Measurements from ENCODE around the gene EREG.
"Not testable (repeated sequence)": the region's sequence is repeated elsewhere in the genome, so short reads cannot be mapped to it uniquely, and the experiment has no call there.

Gene EREG

DNA sequence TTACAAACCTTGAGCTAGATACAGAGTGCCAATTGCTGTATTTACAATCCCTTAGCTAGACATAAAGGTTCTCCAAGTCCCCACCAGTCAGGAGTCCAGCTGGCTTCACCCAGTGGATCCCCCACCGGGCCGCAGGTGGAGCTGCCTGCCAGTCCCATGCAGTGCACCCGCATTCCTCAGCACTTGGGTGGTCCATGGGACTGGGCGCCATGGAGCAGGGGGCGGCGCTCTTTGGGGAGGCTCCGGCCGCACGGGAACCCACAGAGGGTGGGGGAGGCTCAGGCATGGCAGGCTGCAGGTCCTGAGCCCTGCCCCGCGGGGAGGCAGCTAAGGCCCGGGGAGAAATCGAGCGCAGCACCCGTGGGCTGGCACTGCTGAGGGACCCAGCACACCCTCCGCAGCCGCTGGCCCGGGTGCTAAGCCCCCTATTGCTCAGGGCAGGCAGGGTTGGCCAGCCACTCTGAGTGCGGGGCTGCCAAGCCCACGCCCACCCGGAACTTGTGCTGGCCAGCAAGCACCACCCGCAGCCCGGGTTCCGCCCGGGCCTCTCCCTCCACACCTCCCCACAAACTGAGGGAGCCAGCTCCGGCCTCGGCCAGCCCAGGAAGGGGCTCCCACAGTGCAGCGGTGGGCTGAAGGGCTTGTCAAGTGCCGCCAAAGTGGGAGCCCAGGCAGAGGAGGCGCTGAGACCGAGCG, 34.1 kb downstream of the EREG start:
- not testable (repeated sequence) for H3K4me1 ChIP-seq (ENCODE audit: control insufficient read depth, low read depth, low read length); H3K4me2 ChIP-seq (ENCODE audit: low read length); H3K27me3 ChIP-seq (ENCODE audit: insufficient read depth, low read length, poor library complexity); DNase-seq; H3K79me2 ChIP-seq (ENCODE audit: control insufficient read depth, insufficient read depth, low read length); H4K5ac ChIP-seq (ENCODE audit: low read length); H2BK15ac ChIP-seq (replicated peaks; ENCODE audit: low read depth); H4K8ac ChIP-seq (ENCODE audit: low read depth, low read length); H2BK5ac ChIP-seq (ENCODE audit: low read length); H2BK120ac ChIP-seq (ENCODE audit: low read depth, low read length); H3K79me1 ChIP-seq (ENCODE audit: low read length); H3K56ac ChIP-seq (ENCODE audit: low read length); H3K4me3 ChIP-seq (ENCODE audit: low read length); H3K36me3 ChIP-seq (ENCODE audit: control insufficient read depth, insufficient read depth, low read length); H3K23ac ChIP-seq (ENCODE audit: low read length); H3K9ac ChIP-seq (ENCODE audit: low read length); H2AK5ac ChIP-seq (ENCODE audit: low read length); H3K4ac ChIP-seq (ENCODE audit: low read depth, low read length); H3K18ac ChIP-seq (ENCODE audit: low read length); H3K27ac ChIP-seq (ENCODE audit: low read depth, low read length)
- no CpG with 5 or more reads among the region's 32 CpGs for WGBS (ENCODE audit: extremely low coverage, insufficient coverage, low lambda C conversion rate)

DNA sequence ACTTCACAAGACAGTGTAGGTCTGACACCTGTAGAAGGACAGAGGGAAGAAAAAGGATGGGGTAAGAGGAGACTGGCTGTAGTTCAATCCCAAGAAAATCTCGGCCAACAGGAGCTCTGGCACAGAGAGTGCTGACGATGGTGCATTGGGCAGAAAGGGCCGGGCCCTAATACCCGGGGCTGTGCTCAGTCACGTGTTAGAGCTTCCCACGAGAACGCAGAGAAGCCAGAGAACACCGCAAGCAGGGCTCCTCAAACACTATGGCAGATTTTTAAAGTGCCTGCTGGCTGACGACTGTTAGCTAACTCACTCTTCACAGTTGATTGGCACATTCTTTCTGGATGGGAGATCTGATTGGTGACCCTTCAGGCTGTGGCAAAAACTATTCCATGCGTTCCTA, 35.5 kb downstream of the EREG start:
- no peak overlapping the region for H4K5ac ChIP-seq (ENCODE audit: low read length)
- WGBS (ENCODE audit: extremely low coverage, insufficient coverage, low lambda C conversion rate), result no CpG with 5 or more reads among the region's 10 CpGs
- H4K8ac ChIP-seq (ENCODE audit: low read depth, low read length), result no peak overlapping the region
- H3K23ac ChIP-seq (ENCODE audit: low read length), result no peak overlapping the region
- H2BK15ac ChIP-seq (replicated peaks; ENCODE audit: low read depth), result no peak overlapping the region
- H3K4me2 ChIP-seq (ENCODE audit: low read length), result no peak overlapping the region
- no peak overlapping the region for H2BK5ac ChIP-seq (ENCODE audit: low read length)
- no peak overlapping the region for H3K27ac ChIP-seq (ENCODE audit: low read depth, low read length)
- no peak for DNase-seq
- H3K79me1 ChIP-seq (ENCODE audit: low read length), result no peaks in the 10 kb centered on the region
- no peak overlapping the region for H3K18ac ChIP-seq (ENCODE audit: low read length)
- no peaks in the 10 kb centered on the region for H3K4me1 ChIP-seq (ENCODE audit: control insufficient read depth, low read depth, low read length)
- H3K4ac ChIP-seq (ENCODE audit: low read depth, low read length), result no peak overlapping the region
- no peak overlapping the region for H3K56ac ChIP-seq (ENCODE audit: low read length)
- no peak overlapping the region for H2AK5ac ChIP-seq (ENCODE audit: low read length)
- no peaks in the 10 kb centered on the region for H3K27me3 ChIP-seq (ENCODE audit: insufficient read depth, low read length, poor library complexity)
- no peak overlapping the region for H2BK120ac ChIP-seq (ENCODE audit: low read depth, low read length)
- H3K9ac ChIP-seq (ENCODE audit: low read length), result no peak overlapping the region
- no peaks in the 10 kb centered on the region for H3K79me2 ChIP-seq (ENCODE audit: control insufficient read depth, insufficient read depth, low read length)
- no peaks in the 10 kb centered on the region for H3K36me3 ChIP-seq (ENCODE audit: control insufficient read depth, insufficient read depth, low read length)
- H3K4me3 ChIP-seq (ENCODE audit: low read length), result no peak overlapping the region

DNA sequence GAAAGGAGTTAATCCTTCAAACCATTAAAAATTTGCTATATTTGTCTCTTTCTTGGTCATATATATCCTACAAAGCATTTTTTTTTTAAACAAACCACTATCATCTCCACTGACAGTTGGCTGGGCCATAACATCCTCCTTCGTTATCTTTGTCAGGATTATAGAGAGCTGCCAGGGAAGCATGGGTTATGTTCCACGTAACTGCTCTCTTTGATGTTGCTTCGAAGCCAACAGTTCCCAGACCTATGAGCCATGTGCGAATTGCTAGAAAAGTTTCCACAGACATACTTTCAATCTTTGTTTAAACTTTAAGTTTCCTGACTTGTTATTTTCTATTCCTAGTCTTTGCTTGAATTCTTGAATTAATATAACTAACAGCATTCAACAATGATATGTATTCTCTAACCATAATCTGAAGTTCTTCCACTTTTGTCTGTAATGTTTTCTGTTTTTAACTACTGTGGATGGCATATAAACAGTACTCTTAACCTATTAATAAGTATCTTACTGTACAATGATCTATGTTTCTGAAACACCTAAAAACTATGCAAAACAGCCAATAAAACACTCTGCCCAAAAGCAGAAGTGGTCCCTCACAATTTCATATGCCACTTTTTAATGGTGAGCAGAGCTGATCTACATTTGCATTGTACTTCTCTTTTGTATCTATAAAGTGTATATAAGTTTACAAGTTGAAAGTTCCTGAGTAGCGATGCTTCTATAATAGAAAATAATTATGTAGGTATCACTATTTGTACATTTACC, 37.9 kb downstream of the EREG start:
- Histone ChIP-seq H4K8ac (ENCODE audit: low read depth, low read length) (no peak overlapping the region), H3K79me2 (ENCODE audit: control insufficient read depth, insufficient read depth, low read length) (no peaks in the 10 kb centered on the region), H2BK5ac (ENCODE audit: low read length) (no peak overlapping the region), H3K4me2 (ENCODE audit: low read length) (no peak overlapping the region), H4K5ac (ENCODE audit: low read length) (no peak overlapping the region), H3K36me3 (ENCODE audit: control insufficient read depth, insufficient read depth, low read length) (no peaks in the 10 kb centered on the region), H3K27ac (ENCODE audit: low read depth, low read length) (no peak overlapping the region), H3K4me3 (ENCODE audit: low read length) (no peak overlapping the region), H3K9ac (ENCODE audit: low read length) (no peak overlapping the region), H2BK15ac (replicated peaks; ENCODE audit: low read depth) (no peak overlapping the region), H3K56ac (ENCODE audit: low read length) (no peak overlapping the region), H3K27me3 (ENCODE audit: insufficient read depth, low read length, poor library complexity) (no peaks in the 10 kb centered on the region), H3K4ac (ENCODE audit: low read depth, low read length) (no peak overlapping the region), H3K79me1 (ENCODE audit: low read length) (no peaks in the 10 kb centered on the region), H2AK5ac (ENCODE audit: low read length) (no peak overlapping the region), H3K18ac (ENCODE audit: low read length) (no peak overlapping the region), H3K23ac (ENCODE audit: low read length) (no peak overlapping the region), H2BK120ac (ENCODE audit: low read depth, low read length) (no peak overlapping the region), H3K4me1 (ENCODE audit: control insufficient read depth, low read depth, low read length) (no peaks in the 10 kb centered on the region)
- DNase-seq, result no peak
- no CpG with 5 or more reads among the region's 5 CpGs for WGBS (ENCODE audit: extremely low coverage, insufficient coverage, low lambda C conversion rate)

DNA sequence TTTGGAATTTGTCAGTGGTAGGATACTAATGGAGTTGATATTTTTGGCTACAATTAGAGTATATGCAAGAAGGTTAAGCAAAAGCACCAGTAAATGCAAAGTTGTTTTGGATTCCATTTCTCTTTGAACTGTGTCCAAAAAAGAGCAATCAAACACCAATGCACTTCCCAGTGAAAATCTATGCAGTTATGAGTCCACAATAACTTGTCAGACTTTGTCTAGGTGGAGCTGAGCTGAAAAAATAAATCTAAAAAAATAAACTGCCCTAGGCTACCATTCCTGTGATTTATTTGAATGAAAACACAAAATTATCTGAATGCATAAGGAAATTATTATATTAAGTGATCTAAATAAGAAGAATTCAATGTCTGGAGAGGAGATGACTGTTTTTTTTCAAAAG, 42.9 kb downstream of the EREG start:
- DNase-seq, result no peak
- Histone ChIP-seq H3K56ac (ENCODE audit: low read length) (no peak overlapping the region), H3K18ac (ENCODE audit: low read length) (no peak overlapping the region), H2BK120ac (ENCODE audit: low read depth, low read length) (no peak overlapping the region), H3K4ac (ENCODE audit: low read depth, low read length) (no peak overlapping the region), H2AK5ac (ENCODE audit: low read length) (no peak overlapping the region), H2BK5ac (ENCODE audit: low read length) (no peak overlapping the region), H3K4me2 (ENCODE audit: low read length) (no peak overlapping the region), H3K79me2 (ENCODE audit: control insufficient read depth, insufficient read depth, low read length) (no peaks in the 10 kb centered on the region), H3K9ac (ENCODE audit: low read length) (no peak overlapping the region), H3K79me1 (ENCODE audit: low read length) (no peaks in the 10 kb centered on the region), H3K4me3 (ENCODE audit: low read length) (no peak overlapping the region), H3K23ac (ENCODE audit: low read length) (no peak overlapping the region), H2BK15ac (replicated peaks; ENCODE audit: low read depth) (no peak overlapping the region), H3K36me3 (ENCODE audit: control insufficient read depth, insufficient read depth, low read length) (no peaks in the 10 kb centered on the region), H4K5ac (ENCODE audit: low read length) (no peak overlapping the region), H3K27me3 (ENCODE audit: insufficient read depth, low read length, poor library complexity) (no peaks in the 10 kb centered on the region), H3K4me1 (ENCODE audit: control insufficient read depth, low read depth, low read length) (peaks cover 2% of the 10 kb centered on the region), H4K8ac (ENCODE audit: low read depth, low read length) (no peak overlapping the region), H3K27ac (ENCODE audit: low read depth, low read length) (no peak overlapping the region)

DNA sequence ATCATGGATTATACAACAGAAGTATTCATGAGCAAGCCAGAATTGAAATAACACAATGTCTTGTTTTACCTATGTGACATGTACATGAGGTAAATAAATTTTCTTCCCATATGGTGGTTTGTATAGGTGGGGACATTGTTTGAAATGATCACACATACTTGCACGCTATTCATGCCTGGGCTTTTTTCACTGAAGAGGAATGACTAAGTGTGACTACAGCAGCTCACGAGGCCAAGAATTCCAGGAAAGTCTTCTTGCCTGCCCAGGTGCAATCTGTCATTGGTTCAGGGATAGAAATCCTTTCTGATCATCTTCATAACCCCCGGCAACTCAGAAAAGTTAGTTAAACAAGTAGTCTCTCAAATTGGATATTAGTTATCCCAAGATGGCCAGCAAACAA, 43.7 kb downstream of the EREG start:
- Histone ChIP-seq H3K4me2 (ENCODE audit: low read length) (no peak overlapping the region), H4K5ac (ENCODE audit: low read length) (no peak overlapping the region), H3K27ac (ENCODE audit: low read depth, low read length) (no peak overlapping the region), H3K79me2 (ENCODE audit: control insufficient read depth, insufficient read depth, low read length) (no peaks in the 10 kb centered on the region), H3K9ac (ENCODE audit: low read length) (no peak overlapping the region), H3K23ac (ENCODE audit: low read length) (no peak overlapping the region), H3K4me3 (ENCODE audit: low read length) (no peak overlapping the region), H3K18ac (ENCODE audit: low read length) (no peak overlapping the region), H3K27me3 (ENCODE audit: insufficient read depth, low read length, poor library complexity) (no peaks in the 10 kb centered on the region), H2BK120ac (ENCODE audit: low read depth, low read length) (no peak overlapping the region), H2BK5ac (ENCODE audit: low read length) (no peak overlapping the region), H2AK5ac (ENCODE audit: low read length) (no peak overlapping the region), H3K4me1 (ENCODE audit: control insufficient read depth, low read depth, low read length) (peaks cover 2% of the 10 kb centered on the region), H3K4ac (ENCODE audit: low read depth, low read length) (no peak overlapping the region), H4K8ac (ENCODE audit: low read depth, low read length) (no peak overlapping the region), H2BK15ac (replicated peaks; ENCODE audit: low read depth) (no peak overlapping the region), H3K36me3 (ENCODE audit: control insufficient read depth, insufficient read depth, low read length) (no peaks in the 10 kb centered on the region), H3K56ac (ENCODE audit: low read length) (no peak overlapping the region), H3K79me1 (ENCODE audit: low read length) (no peaks in the 10 kb centered on the region)
- WGBS (ENCODE audit: extremely low coverage, insufficient coverage, low lambda C conversion rate), result no CpG with 5 or more reads among the region's 3 CpGs
- peak; percentile 25 for DNase-seq

DNA sequence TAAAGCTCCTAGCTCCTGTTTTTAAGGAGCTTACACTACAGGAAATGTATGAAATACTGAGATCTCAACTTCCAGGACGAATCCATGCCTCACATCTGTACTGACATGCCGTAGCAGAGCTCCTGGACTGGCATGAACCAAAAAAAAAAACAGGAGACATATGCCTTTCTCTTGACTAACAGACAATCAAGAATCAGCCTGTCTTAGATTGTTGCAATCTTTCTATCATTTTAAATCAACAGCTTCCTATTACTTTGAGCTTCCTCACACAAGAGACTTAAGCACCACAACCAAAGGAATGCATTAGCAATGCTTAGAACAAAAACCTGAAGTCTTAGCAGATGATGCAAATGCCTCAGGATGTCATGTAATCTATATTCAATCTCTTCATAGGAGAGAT, 45.3 kb downstream of the EREG start:
- no peak overlapping the region for H3K18ac ChIP-seq (ENCODE audit: low read length)
- H3K79me1 ChIP-seq (ENCODE audit: low read length), result no peaks in the 10 kb centered on the region
- H3K36me3 ChIP-seq (ENCODE audit: control insufficient read depth, insufficient read depth, low read length), result no peaks in the 10 kb centered on the region
- no peak overlapping the region for H3K56ac ChIP-seq (ENCODE audit: low read length)
- peak; percentile 72 for DNase-seq
- H2BK120ac ChIP-seq (ENCODE audit: low read depth, low read length), result no peak overlapping the region
- no peak overlapping the region for H2BK5ac ChIP-seq (ENCODE audit: low read length)
- no peak overlapping the region for H3K23ac ChIP-seq (ENCODE audit: low read length)
- H3K4ac ChIP-seq (ENCODE audit: low read depth, low read length), result no peak overlapping the region
- no CpG with 5 or more reads among the region's 2 CpGs for WGBS (ENCODE audit: extremely low coverage, insufficient coverage, low lambda C conversion rate)
- no peak overlapping the region for H4K5ac ChIP-seq (ENCODE audit: low read length)
- H2BK15ac ChIP-seq (replicated peaks; ENCODE audit: low read depth), result no peak overlapping the region
- no peak overlapping the region for H3K4me3 ChIP-seq (ENCODE audit: low read length)
- no peak overlapping the region for H3K27ac ChIP-seq (ENCODE audit: low read depth, low read length)
- no peak overlapping the region for H4K8ac ChIP-seq (ENCODE audit: low read depth, low read length)
- H3K9ac ChIP-seq (ENCODE audit: low read length), result no peak overlapping the region
- no peaks in the 10 kb centered on the region for H3K79me2 ChIP-seq (ENCODE audit: control insufficient read depth, insufficient read depth, low read length)
- no peak overlapping the region for H3K4me2 ChIP-seq (ENCODE audit: low read length)
- H3K27me3 ChIP-seq (ENCODE audit: insufficient read depth, low read length, poor library complexity), result no peaks in the 10 kb centered on the region
- no peak overlapping the region for H2AK5ac ChIP-seq (ENCODE audit: low read length)
- H3K4me1 ChIP-seq (ENCODE audit: control insufficient read depth, low read depth, low read length), result peaks cover 2% of the 10 kb centered on the region

All from mesendoderm (in vitro differentiated cells).